ENCODE data around the gene PIK3C2B.
A peak's percentile ranks its signal among the peaks of the same experiment; 100 is the strongest.
"Not testable (repeated sequence)": the region's sequence is repeated elsewhere in the genome, so short reads cannot be mapped to it uniquely, and the experiment has no call there.

The PIK3C2B gene

GRCh38 chr1:204507317-204508105, 12.9 kb upstream of the PIK3C2B start:
- DNase-seq: no peak

DNA sequence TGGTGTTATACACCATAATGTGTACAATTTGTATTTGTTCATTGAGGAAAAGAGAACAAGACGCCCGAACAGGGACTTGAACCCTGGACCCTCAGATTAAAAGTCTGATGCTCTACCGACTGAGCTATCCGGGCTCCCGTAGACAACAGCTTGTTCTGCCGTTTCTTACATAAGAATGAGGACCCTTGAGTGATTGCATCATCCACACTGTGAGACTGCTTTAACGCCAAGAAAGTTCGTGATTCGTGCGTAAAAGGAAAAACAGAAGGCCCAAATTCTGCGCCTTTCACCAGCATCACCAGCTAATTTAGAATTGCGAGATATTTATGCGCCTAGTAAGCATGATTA, 12.3 kb upstream of the PIK3C2B start:
- DNase-seq: peak; percentile 70 to 97 (median 87)

GRCh38 chr1:204506201-204506968, 11.8 kb upstream of the PIK3C2B start:
- DNase-seq: peak; percentile 46 to 94 (median 70)

GRCh38 chr1:204505674-204506200, 11.1 kb upstream of the PIK3C2B start:
- DNase-seq: no peak

- DNase-seq: no peak
Measured at GRCh38 chr1:204503913-204504519, 9.4 kb upstream of the PIK3C2B start.

DNA sequence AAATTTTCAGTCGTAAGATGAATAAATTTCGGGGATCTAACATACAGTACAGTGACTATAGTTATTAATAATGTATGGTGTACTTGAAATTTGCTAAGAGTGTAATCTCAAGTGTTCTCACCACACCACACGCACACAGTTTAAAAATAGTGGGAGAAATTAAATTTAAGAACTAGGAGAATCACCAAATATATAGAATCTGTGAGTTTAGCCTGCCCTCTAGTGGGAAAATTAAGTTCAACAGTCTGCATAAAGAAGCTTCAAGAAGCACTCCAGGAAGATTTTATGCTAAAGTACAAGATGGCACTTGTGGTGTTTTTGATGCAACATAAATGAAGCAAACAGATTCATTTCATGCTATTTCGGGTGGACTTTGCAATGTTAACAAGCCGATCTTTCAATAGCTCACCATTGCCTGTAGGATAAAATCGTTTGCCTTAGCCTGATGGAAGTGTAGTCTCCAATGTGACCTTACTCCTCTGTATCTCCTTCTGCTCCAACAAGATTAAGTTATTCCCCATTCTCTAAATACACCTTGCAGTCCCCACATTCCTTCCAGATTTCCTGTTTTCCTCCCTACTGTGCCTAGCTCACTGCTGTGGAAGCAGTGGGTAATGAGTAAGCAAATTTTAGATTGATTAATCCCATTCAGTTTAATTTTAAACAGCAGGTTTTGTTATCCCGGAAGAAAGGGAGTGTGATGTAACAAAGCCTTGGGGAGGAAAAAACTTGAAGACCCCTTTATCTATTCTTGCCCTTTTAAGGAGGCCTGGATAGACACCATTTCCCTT, 8.7 kb upstream of the PIK3C2B start:
- DNase-seq: peak in 3 of 6 experiments; percentile 62 to 82 (median 77)

GRCh38 chr1:204502241-204502640, 7.6 kb upstream of the PIK3C2B start:
- DNase-seq: no peak

DNA sequence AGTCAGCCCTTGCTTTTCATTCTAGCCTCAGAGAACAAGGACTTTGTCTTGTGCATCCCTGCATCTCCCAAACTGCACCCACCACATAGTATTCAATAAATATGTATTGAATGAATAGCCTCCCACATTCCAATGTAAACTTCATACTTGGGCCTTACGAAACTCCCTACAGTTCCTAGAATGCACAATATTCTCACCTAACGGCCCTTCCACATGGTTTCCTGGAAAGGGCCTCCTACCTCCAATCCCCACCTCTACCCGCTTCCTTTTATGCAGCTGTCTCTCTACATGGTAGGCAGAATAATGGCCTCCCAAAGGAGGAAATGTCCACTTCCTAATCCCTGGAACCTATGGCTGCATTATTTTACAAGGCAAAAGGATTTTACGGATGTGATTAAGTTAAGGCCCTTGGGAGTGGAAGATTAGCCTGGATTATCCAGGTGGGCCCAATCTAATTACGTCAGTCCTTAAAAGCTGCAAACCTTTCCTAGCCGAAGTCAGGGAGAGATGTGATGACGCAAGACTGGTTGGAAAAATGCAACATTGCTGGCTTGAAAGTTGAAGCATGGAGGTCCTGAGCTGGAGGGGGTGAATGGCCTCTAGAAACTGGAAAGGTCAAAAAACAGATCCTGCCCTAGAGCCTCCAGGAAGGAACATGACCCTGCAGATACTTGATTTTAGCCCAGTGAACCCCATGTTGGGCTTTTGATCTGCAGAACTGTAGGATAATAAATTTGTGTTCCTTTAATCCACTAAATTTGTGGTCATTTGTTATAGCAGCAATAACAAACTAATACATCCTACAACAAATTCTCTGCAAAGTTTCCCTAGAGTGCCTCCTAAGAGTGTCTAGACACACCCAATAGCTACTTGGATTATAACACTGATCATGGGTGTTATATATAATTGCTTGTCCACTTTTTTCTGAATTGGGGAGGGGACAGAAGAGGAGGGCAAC, 5.2 kb upstream of the PIK3C2B start:
- DNase-seq: no peak

DNA sequence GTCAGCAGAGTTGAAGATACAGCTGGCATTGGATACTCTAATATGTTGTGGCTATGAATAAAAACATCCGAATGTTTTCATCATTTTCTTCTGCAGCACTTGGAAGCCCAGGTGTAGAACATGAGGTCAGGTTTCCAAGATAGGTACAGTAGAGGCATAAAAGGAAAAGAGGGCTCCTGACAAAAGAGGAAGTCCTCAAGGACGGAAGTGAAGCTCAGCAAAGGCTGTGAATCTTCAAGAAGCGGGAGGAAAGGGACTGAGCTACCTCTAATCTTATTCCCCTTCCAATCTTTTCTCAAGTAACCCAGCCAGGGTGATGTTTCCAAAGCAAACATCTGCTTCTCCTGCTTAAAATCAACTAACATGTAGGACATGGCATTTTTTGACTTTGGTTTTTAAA, 4.4 kb upstream of the PIK3C2B start:
- no peak for DNase-seq

- no peak for DNase-seq
Measured at GRCh38 chr1:204495777-204496176, 1.2 kb upstream of the PIK3C2B start.

GRCh38 chr1:204495078-204495753, 611 bp upstream of the PIK3C2B start:
- peak in 4 of 6 experiments; percentile 35 to 63 (median 52) for DNase-seq

GRCh38 chr1:204493984-204494280, 673 bp downstream of the PIK3C2B start:
- peak; percentile 36 to 78 (median 70) for DNase-seq

GRCh38 chr1:204493145-204493983, 1.2 kb downstream of the PIK3C2B start:
- DNase-seq: peak in 3 of 6 experiments; percentile 30 to 44 (median 34)

DNA sequence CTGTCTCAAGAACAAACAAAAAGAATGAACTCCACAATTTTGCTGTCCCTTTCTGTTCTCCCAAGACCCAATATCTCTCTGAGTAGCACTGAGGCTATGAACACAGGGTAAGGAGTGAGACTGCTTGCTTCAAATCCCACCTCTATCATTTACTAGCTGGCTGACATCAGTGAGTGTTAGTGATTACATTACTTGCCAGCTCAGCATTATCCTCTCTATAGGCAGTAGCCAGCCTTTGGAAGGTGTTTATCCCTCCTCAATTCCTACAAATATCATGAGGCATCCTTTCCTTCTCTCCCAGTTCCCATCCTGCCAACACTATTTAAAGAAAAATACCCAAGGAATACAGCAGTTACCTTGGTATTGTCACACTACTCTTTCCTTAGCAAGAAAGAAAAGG, 3.0 kb downstream of the PIK3C2B start:
- no peak for DNase-seq

GRCh38 chr1:204487256-204487615, 7.4 kb downstream of the PIK3C2B start:
- no peak for DNase-seq

DNA sequence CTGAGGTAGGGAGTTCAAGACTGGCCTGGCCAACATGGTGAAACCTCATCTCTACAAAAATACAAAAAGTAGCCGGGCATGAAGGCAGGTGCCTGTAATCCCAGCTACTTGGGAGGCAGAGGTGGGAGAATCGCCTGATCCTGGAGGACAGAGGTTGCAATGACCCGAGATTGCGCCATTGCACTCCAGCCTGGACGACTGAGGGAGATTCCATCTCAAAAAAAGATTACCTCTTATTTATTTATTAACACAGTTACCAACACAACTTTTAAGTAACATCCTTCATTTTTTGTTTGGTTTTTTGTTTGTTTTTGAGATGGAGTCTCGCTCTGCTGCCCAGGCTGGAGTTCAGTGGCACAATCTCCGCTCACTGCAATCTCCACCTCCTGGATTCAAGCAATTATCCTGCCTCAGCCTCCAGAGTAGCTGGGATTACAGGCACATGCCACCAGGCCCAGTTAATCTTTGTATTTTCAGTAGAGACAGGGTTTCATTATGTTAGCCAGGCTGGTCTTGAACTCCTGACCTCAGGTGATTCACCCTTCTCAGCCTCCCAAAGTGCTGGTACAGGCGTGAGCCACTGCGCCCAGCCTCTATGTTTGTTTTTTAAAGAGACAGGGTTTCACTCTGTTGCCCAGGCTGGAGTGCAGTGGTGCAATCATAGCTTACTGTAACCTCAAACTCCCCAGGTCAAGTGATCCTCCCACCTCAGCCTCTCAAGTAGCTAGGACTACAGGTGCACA, 7.9 kb downstream of the PIK3C2B start:
- DNase-seq: not testable (repeated sequence)

GRCh38 chr1:204483791-204484190, 10.8 kb downstream of the PIK3C2B start:
- DNase-seq: no peak

- DNase-seq: no peak
Measured at GRCh38 chr1:204480515-204480914, 14.1 kb downstream of the PIK3C2B start.

DNA sequence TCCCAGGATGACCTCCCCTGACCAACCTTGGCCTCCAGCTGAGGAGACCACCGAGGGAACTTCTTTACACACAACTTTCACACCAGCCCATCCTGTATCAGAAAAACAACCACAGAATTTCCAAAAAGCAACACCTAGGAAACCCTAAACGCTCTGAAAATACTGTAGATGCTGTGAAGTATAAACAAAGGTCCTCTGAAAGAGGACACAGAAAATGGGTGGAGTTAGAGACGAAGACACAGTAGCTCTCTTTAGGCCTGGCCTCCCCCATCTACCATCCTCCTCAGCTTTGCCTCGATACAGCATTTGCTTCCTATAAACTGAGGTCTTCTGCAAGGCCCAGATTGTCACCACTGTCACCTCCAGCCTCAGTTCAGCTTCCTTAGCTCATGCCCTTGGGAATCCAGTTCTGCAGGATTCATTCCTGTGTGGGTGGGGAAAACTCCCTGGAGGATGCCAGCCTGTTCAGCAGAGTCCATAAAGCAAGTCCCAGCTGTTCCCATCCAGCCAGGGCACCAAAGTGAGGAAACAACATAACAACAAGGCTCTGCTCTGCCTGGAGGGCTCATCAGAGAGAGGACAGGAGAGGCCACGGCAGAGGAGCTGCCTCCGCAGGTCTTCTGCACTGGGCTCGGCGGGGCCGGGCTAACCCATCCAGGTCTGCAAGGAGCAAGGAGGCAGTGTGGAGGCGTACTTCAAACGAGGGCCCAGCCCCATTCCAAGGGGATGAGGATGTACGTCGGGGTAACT, 15.0 kb downstream of the PIK3C2B start:
- no peak for DNase-seq

Data from stimulated activated naive CD4-positive, alpha-beta T cell (primary cell).